ENCODE measurements around the gene STRN3.

STRN3 gene

DNA sequence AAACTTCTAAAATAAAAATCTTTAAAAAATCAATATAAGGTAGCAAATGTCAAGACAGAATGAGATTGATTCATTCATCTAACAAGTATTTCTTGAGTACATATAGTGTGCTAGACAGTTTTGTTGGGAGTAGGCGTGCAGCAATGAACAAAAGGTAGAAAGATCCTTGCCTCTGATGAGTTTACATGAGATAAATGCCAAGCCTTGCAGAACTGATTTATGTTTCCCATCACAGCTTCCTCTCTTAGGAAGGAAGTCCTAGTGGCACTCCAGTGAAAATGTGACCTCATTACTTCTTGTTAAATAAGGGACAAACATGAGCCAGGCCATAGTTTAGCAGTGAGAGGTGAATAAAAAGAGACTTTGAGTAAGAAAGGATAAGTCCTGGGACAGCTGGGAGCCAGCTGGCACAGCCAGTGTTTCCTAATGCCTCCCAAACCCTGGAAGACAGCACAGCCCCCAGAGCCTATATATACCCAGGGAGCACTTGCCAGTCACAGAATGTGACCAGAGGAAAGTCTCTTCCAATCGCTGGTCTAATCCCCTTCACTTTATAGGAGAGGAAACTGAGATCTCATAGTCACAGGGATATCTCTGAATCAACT lies 156.5 kb downstream of the STRN3 start:
- no peak for DNase-seq

DNA sequence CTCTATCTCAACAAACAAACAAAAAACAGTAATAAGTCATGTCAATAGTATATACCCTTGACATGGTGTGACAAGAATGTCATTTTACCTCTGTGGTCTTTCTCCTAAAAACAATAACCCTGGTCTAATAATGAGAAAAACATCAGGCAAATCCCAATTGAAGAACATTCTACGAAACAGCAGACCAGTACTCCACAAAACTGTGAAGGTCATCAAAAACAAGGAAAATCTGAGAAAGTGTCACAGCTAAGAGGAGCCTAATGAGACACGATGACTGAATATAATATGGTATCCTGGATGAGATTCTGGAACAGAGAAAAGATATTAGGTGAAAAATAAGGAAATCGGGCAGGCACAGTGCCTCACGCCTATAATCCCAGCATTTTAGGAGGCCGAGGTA lies 157.4 kb downstream of the STRN3 start:
- no peak for DNase-seq

DNA sequence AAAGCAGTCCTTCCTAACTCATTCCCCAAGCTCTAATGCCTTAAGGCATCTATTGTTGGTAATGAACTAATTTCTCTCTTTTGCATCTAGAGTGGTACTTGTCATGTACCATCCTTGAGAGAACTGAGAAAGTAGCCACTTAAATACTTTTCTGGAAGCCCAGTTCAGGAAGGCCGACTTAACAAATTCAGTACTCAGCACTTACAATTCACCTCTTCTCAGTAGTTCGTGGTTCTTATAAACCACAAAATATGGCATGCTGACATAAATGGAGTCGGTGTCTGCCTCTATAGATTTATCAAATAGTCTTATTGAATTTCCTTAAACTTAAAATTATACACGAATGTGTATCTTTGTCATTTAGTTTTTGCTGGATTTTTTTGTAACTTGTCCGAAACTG lies 161.2 kb downstream of the STRN3 start:
- no peak for DNase-seq

- DNase-seq: no peak
These were observed 165.0 kb downstream of the STRN3 start for GRCh38 chr14:30861200-30861599.

DNA sequence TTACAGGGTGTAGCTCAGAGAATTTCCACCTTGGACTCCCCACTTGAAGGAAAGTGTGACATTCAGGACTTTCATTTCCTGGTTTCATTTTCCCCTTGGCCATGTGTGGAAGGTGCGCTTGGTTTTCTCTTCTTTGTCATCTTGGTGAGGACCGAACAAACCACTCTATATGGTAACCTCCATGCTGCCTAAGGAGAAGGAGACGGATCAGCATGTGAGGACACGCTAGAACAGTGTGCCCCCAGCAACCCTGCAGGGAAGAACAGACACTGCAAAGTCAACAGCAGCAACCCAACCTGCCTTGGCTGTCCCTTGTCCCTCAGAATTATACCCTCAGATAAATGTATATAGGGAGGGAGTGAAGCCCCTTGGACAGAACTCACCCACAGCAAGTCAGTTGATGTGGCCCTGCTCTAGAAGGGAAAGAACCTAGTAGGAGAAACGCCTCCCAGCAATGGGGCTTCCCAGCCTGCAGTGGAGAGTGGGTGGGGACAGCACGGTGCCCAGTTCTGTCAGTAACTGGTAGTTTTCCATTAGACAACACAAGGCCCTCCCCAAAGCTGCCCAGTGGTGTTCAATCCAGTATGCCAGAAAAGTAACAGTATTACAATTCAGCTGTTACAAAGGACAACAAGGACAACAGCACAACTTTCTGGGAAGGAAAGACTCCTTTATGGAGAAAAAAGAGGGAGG lies 170.7 kb downstream of the STRN3 start:
- no peak for DNase-seq

- DNase-seq: no peak
These were observed 171.7 kb downstream of the STRN3 start for GRCh38 chr14:30854492-30854891.

GRCh38 chr14:30853946-30854345 lies 172.2 kb downstream of the STRN3 start:
- DNase-seq: no peak

DNA sequence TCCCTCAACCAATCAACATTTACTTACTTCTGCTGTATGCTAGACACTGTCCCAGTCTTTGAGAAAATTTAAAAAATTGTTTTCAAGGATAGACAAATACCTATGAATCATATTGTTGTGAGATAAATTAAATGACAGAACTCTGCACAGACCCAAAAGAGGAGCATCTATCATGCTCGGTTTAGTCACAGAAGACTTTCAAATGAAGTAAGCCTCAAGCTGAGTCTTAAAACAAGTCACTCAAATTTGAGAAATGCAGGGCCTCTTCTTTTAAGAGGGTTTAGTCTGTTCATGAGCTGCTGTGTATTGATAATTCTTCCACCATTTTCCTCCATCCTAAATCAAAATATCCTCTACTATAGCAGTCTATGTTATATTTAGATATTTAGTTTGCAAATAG lies 176.2 kb downstream of the STRN3 start:
- DNase-seq: no peak

GRCh38 chr14:30849354-30849753 lies 176.8 kb downstream of the STRN3 start:
- DNase-seq: no peak

- DNase-seq: no peak
These were observed 177.5 kb downstream of the STRN3 start for GRCh38 chr14:30848449-30849240.
